K562 (cell line): ENCODE data around the gene FANCI. TPM values are rescaled to one million over a fixed set of nuclear protein-coding genes. Genes with fewer than 3 reads are reported as not detected.

Source experiments
- ATAC-seq: fragments of 200-7000 bp; cut with Tn5 transposase; 3 replicates; pipeline ENCODE4 v1.9.1; 2020; ENCODE audit warnings: moderate library complexity
- BruUV-seq: library from RNA; stranded (reverse); fragments of 400-500 nt; replicated peaks from 2 replicates; lab custom pipeline; 2021; lab: Mats Ljungman, UMichigan
- CTCF ChIA-PET: fragments of 300-600 bp; formaldehyde crosslinking; extraction: SDS; loops from one replicate; lab custom pipeline; 2021; ENCODE audit warnings: low intra/inter-chr PET ratio; lab: Yijun Ruan, JAX
- POLR2A ChIA-PET: fragments of 300-600, 350-650 bp; sonication (Branson Sonifier 250); formaldehyde crosslinking; extraction: SDS; loops from one replicate; lab custom pipeline; 2021; ENCODE audit warnings: antibody characterized with exemption, inconsistent platforms; lab: Yijun Ruan, JAX
- DNase-seq, 4 experiments: peaks; one replicate each; pipeline versions ENCODE4 v3.0.0 to v3.0.0-alpha.2; 2011 to 2018; ENCODE audit warnings: low spot score in 3 of 4, mixed read lengths in 3 of 4; ENCODE audit errors: extremely low read depth in 1 of 4
- FAIRE-seq: peaks from 2 replicates; lab custom pipeline; 2011; peaks lifted over from hg19 to GRCh38; lab: Jason Lieb, UNC
- H2AFZ ChIP-seq: 2 replicates; pipeline ENCODE4 v1.6.0; 2011; ENCODE audit warnings: low read depth, low read length, control low read depth, inconsistent platforms
- H3K27ac ChIP-seq: fragments of 200-600 bp; 3 replicates; pipeline ENCODE4 v1.8.0; 2011; ENCODE audit warnings: low read depth, mild to moderate bottlenecking, control low read depth, inconsistent platforms, low read length, moderate library complexity, mixed read lengths; ENCODE audit errors: extremely low read depth
- H3K27me3 ChIP-seq, 2 experiments: fragments of 300-600 bp in 1 of 2; 2 replicates in 1 of 2; 3 replicates in 1 of 2; pipeline versions ENCODE4 v1.6.0 to v1.8.0; 2011; ENCODE audit warnings: inconsistent platforms in 2 of 2, low read length in 2 of 2, mild to moderate bottlenecking in 1 of 2, mixed read lengths in 1 of 2, moderate library complexity in 1 of 2; ENCODE audit not compliant: control insufficient read depth in 2 of 2, insufficient read depth in 2 of 2
- H3K36me3 ChIP-seq: fragments of 300-600 bp; 3 replicates; pipeline ENCODE4 v1.8.0; 2011; ENCODE audit warnings: mild to moderate bottlenecking, low read length, inconsistent platforms; ENCODE audit not compliant: control insufficient read depth, insufficient read depth
- H3K4me1 ChIP-seq, 2 experiments: fragments of 200-600 bp in 1 of 2; replicated peaks in 1 of 2; 2 replicates in 1 of 2; 3 replicates in 1 of 2; pipeline versions ENCODE4 v1.5.1 to v1.8.0; 2011; ENCODE audit warnings: inconsistent platforms in 2 of 2, low read length in 2 of 2, mild to moderate bottlenecking in 1 of 2, mixed read lengths in 1 of 2, moderate library complexity in 1 of 2; ENCODE audit not compliant: control insufficient read depth in 2 of 2, insufficient read depth in 2 of 2
- H3K4me2 ChIP-seq: 2 replicates; pipeline ENCODE4 v1.6.1; 2011; ENCODE audit warnings: low read length, control low read depth, inconsistent platforms, mixed read lengths; ENCODE audit not compliant: insufficient read depth
- H3K4me3 ChIP-seq: fragments of 200-600 bp; sonication (generic), shearing (Covaris generic); 2 replicates; pipeline ENCODE4 v1.5.1; 2016; ENCODE audit warnings: control low read depth, inconsistent platforms
- H3K79me2 ChIP-seq: fragments of 200-600 bp; 3 replicates; pipeline ENCODE4 v1.8.0; 2011; ENCODE audit warnings: low read length, inconsistent platforms; ENCODE audit not compliant: control insufficient read depth, insufficient read depth
- H3K9ac ChIP-seq, 2 experiments: 2 replicates each; pipeline versions ENCODE4 v1.6.0 to v1.6.1; 2011; ENCODE audit warnings: low read depth in 2 of 2, low read length in 2 of 2, control low read depth in 1 of 2, inconsistent platforms in 1 of 2, mild to moderate bottlenecking in 1 of 2, mixed read lengths in 1 of 2; ENCODE audit not compliant: insufficient read depth in 1 of 2
- H3K9me1 ChIP-seq: one replicate; pipeline ENCODE4 v1.6.0; 2011; ENCODE audit warnings: inconsistent platforms, mild to moderate bottlenecking, low read length, moderate library complexity; ENCODE audit not compliant: control insufficient read depth, insufficient read depth
- H3K9me3 ChIP-seq: replicated peaks from 2 replicates; pipeline ENCODE4 v1.5.1; 2011; ENCODE audit warnings: low read depth, low read length, inconsistent platforms; ENCODE audit not compliant: control insufficient read depth, insufficient read depth
- H4K20me1 ChIP-seq: replicated peaks from 2 replicates; pipeline ENCODE4 v1.6.1; 2011; ENCODE audit warnings: low read length, inconsistent platforms, mixed read lengths; ENCODE audit not compliant: control insufficient read depth, insufficient read depth
- EHMT2 ChIP-seq: fragments of 450-650 bp; IDR thresholded peaks from 2 replicates; pipeline ENCODE4 v1.6.1; 2018; ENCODE audit warnings: antibody characterized with exemption
- GTF2A2 ChIP-seq: IDR thresholded peaks from 2 replicates; pipeline ENCODE4 v1.6.1; 2016; ENCODE audit warnings: mild to moderate bottlenecking, missing genetic modification characterization, missing compliant biosample characterization
- HSF4 ChIP-seq: fragments of 250-450 bp; sonication (Bioruptor Pico); IDR thresholded peaks from 2 replicates; pipeline ENCODE4 v2.1.2; 2022; ENCODE audit warnings: mild to moderate bottlenecking, moderate library complexity, borderline replicate concordance
- KAT8 ChIP-seq: fragments of 450-650 bp; IDR thresholded peaks from 2 replicates; pipeline ENCODE4 v1.6.1; 2016; ENCODE audit warnings: low read depth, mild to moderate bottlenecking
- PHF8 ChIP-seq: fragments of 200-600 bp; sonication (generic); IDR thresholded peaks from 2 replicates; pipeline ENCODE4 v1.6.1; 2012; ENCODE audit warnings: mixed run types, mild to moderate bottlenecking, inconsistent platforms, low read length, moderate library complexity, borderline replicate concordance
- POLR2G ChIP-seq: fragments of 200-400 bp; formaldehyde crosslinking; IDR thresholded peaks from 2 replicates; pipeline ENCODE4 v1.6.1; 2017; ENCODE audit warnings: low read depth, mild to moderate bottlenecking, antibody characterized with exemption, low read length, moderate library complexity
- PRPF4 ChIP-seq: fragments of 200-400 bp; formaldehyde crosslinking; IDR thresholded peaks from one replicate; pipeline ENCODE4 v1.6.1; 2017; ENCODE audit warnings: low read length, low read depth, mild to moderate bottlenecking; ENCODE audit not compliant: insufficient read depth, poor library complexity, severe bottlenecking
- RHOXF2B ChIP-seq: fragments of 250-450 bp; sonication (Bioruptor Pico); conservative IDR thresholded peaks from 2 replicates; pipeline ENCODE4 v1.5.1; 2021
- TCF7 ChIP-seq: sonication (generic); IDR thresholded peaks from 2 replicates; pipeline ENCODE4 v1.6.1; 2016; ENCODE audit warnings: antibody characterized with exemption, borderline replicate concordance
- TEAD4 ChIP-seq, 2 experiments: sonication (generic) in 1 of 2; formaldehyde crosslinking in 1 of 2; IDR thresholded peaks; 2 replicates each; pipeline versions ENCODE4 v1.6.1 to v1.8.0; 2012 to 2022; ENCODE audit warnings: borderline replicate concordance in 1 of 2, inconsistent platforms in 1 of 2, low read length in 1 of 2, mild to moderate bottlenecking in 1 of 2, missing genetic modification reagents in 1 of 2
- TFAM ChIP-seq: fragments of 250-450 bp; sonication (Bioruptor Pico); conservative IDR thresholded peaks from 2 replicates; pipeline ENCODE4 v1.5.0; 2021; ENCODE audit warnings: mild to moderate bottlenecking, moderate library complexity
- U2AF1 ChIP-seq: fragments of 200-400 bp; formaldehyde crosslinking; optimal IDR thresholded peaks from 2 replicates; pipeline ENCODE3; 2017; ENCODE audit warnings: mild to moderate bottlenecking, low read depth, low read length, moderate library complexity
- WGBS: fragments of 100-300 bp; shearing (Covaris generic); methylation state at CpG from one replicate; pipeline ENCODE4 v1.1.6; 2016; ENCODE audit warnings: low coverage, mixed read lengths; ENCODE audit not compliant: insufficient coverage; ENCODE audit errors: missing lambda C conversion rate; 5-methylcytosine and 5-hydroxymethylcytosine counted together
- in situ Hi-C: fragments of 300-500 bp; cut with MboI; formaldehyde crosslinking; loops from 4 replicates; pipeline ENCODE4 v1.15.0; 2018; ENCODE audit warnings: inconsistent platforms, mixed read lengths
- intact Hi-C: fragments of 100-400 bp; cut with micrococcal nuclease; formaldehyde crosslinking; loops from 2 replicates; pipeline ENCODE4 v1.14.2; 2022
- polyA plus RNA-seq, 8 experiments: library from polyadenylated mRNA; depleted of rRNA in 4 of 8; stranded (reverse) in 5 of 8; unstranded in 3 of 8; fragments of >200 nt; fragmentation: Nextera tagmentation in 2 of 8; fragmentation: Illumina TruSeq in 1 of 8; extraction: Ambion mirVana in 2 of 8; extraction: Trizol in 1 of 8; gene quantifications; 2 replicates each; pipeline versions ENCODE4 v1.2.1 to v1.2.3, GENCODE V29; 2011 to 2014; ENCODE audit warnings: inconsistent platforms in 1 of 8, missing spikeins in 1 of 8
- total RNA-seq, 7 experiments: library from RNA; depleted of rRNA in 6 of 7; stranded (reverse); fragments of >200 nt in 6 of 7; fragmentation: Illumina TruSeq in 2 of 7; extraction: Trizol in 2 of 7; gene quantifications; 2 replicates each; pipeline versions ENCODE4 v1.2.1 to v1.2.3, GENCODE V29; 2011 to 2021; ENCODE audit warnings: low replicate concordance in 1 of 7

The FANCI gene
- total and polyA plus RNA-seq, 9 of the 15 experiments (the other 6 are each of a cell fraction or from before 2014, with no cell fraction given) = 72.1 to 165 (median 131) TPM

GRCh38 chr15:89199746-89200145 lies 44.0 kb upstream of the FANCI start:
- Histone ChIP-seq H3K4me2 (no peak overlapping the region), H2AFZ (no peak overlapping the region), H3K9me1 (peaks cover 4% of the 10 kb centered on the region), H3K9ac (no peak overlapping the region), H3K79me2 (no peaks in the 10 kb centered on the region), H3K27me3 (no peaks in the 10 kb centered on the region), H3K4me1 (no peaks in the 10 kb centered on the region; a peak in 1 of 5 replicates), H4K20me1 (no peaks in the 10 kb centered on the region), H3K36me3 (peaks cover 47% of the 10 kb centered on the region), H3K9me3 (no peaks in the 10 kb centered on the region), H3K27ac (no peak overlapping the region), H3K4me3 (no peak overlapping the region)
- TF ChIP-seq TFAM (CRISPR knock-in tag) (no peak), HSF4 (CRISPR knock-in tag) (no peak), PHF8 (no peak), PRPF4 (no peak), EHMT2 (no peak), TCF7 (no peak)
- ChIA-PET POLR2A (interaction anchor here (1.3 kb wide), 1 partner anchor 12 kb away, joined by 3 read pairs; no protein-coding TSS in a partner anchor), CTCF (no interaction called here)
- intact Hi-C loops = no loop called here
- no peak for ATAC-seq
- no TSS peak for BruUV-seq
- FAIRE-seq = no peak
- 89% methylated on average over 6 of the region's 6 CpGs for WGBS
- no peak for DNase-seq
- in situ Hi-C loops = no loop called here

GRCh38 chr15:89200182-89200581 lies 43.6 kb upstream of the FANCI start:
- 93% methylated on average over 12 of the region's 12 CpGs for WGBS
- Histone ChIP-seq H3K9ac (no peak overlapping the region), H3K27ac (no peak overlapping the region), H3K9me3 (no peaks in the 10 kb centered on the region), H3K4me3 (no peak overlapping the region), H3K4me2 (no peak overlapping the region), H4K20me1 (no peaks in the 10 kb centered on the region), H2AFZ (no peak overlapping the region), H3K36me3 (peaks cover 43% of the 10 kb centered on the region), H3K9me1 (peaks cover 4% of the 10 kb centered on the region), H3K79me2 (no peaks in the 10 kb centered on the region), H3K27me3 (no peaks in the 10 kb centered on the region), H3K4me1 (no peaks in the 10 kb centered on the region; a peak in 1 of 5 replicates)
- TF ChIP-seq GTF2A2 (no peak), RHOXF2B (CRISPR knock-in tag) (no peak), TEAD4 (IDR thresholded peaks at IDR 0.05; ENCODE audit: low read length) (no peak), TEAD4 (CRISPR knock-in tag; IDR thresholded peaks at IDR 0.05; ENCODE audit: borderline replicate concordance) (no peak), POLR2G (0 out of 2 replicates have a peak, but pooled peaks have one; percentile 32), U2AF1 (no peak), KAT8 (no peak)
- BruUV-seq = no TSS peak
- intact Hi-C loops = no loop called here
- DNase-seq (no peak), ATAC-seq (no peak), FAIRE-seq (no peak)
- in situ Hi-C loops = no loop called here
- ChIA-PET POLR2A (interaction anchor here (0.6 kb wide), 1 partner anchor 24 kb away, joined by 3 read pairs; no protein-coding TSS in a partner anchor), CTCF (no interaction called here)
